ENCODE measurements around the gene LDB2.
"Not testable (repeated sequence)": the region's sequence is repeated elsewhere in the genome, so short reads cannot be mapped to it uniquely, and the experiment has no call there.

Gene LDB2

DNA sequence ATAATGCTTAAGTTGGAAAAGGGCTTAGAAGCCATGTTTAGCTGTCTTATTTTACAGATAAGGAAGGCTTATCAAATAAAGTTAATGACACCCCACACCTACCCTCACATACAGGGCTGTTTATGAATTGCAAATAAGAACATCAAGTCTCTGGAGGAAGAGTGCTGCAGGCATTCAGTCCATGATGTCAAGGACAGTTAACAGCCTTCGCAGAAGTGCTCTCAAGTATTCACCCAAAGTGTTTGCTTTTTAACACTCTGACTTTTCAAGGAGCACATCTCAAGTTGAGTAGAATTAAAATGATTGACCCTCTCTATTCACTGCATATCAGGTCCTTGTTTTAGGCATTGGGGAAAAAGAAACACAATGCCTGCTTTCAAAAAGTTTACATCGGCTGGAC lies 328.7 kb downstream of the LDB2 start:
- no peak overlapping the region for H3K27ac ChIP-seq (ENCODE audit: low read length)
- no peaks in the 10 kb centered on the region for H3K79me2 ChIP-seq (ENCODE audit: low read length)
- DNase-seq: no peak
- H3K4me2 ChIP-seq (ENCODE audit: low read depth, low read length): no peak overlapping the region
- no peaks in the 10 kb centered on the region for H3K9me3 ChIP-seq (replicated peaks; ENCODE audit: insufficient read depth, low read length)
- H3K36me3 ChIP-seq (replicated peaks; ENCODE audit: insufficient read depth, low read length): no peaks in the 10 kb centered on the region
- no peaks in the 10 kb centered on the region for H3K27me3 ChIP-seq (replicated peaks; ENCODE audit: insufficient read depth, low read length)
- H3F3A ChIP-seq (ENCODE audit: insufficient read depth, low read length): no peaks in the 10 kb centered on the region
- no peak overlapping the region for H3K9ac ChIP-seq (ENCODE audit: low read length)
- H2AFZ ChIP-seq (ENCODE audit: low read length): no peak overlapping the region
- no peaks in the 10 kb centered on the region for H4K20me1 ChIP-seq (ENCODE audit: insufficient read depth, low read length)
- no peaks in the 10 kb centered on the region for H3K4me1 ChIP-seq (ENCODE audit: low read length)
- no peaks in the 10 kb centered on the region for H3K9me2 ChIP-seq (replicated peaks; ENCODE audit: insufficient read depth, low read length)
- H3K4me3 ChIP-seq (ENCODE audit: low read length): no peak overlapping the region
- TF ChIP-seq, protein P1, sequence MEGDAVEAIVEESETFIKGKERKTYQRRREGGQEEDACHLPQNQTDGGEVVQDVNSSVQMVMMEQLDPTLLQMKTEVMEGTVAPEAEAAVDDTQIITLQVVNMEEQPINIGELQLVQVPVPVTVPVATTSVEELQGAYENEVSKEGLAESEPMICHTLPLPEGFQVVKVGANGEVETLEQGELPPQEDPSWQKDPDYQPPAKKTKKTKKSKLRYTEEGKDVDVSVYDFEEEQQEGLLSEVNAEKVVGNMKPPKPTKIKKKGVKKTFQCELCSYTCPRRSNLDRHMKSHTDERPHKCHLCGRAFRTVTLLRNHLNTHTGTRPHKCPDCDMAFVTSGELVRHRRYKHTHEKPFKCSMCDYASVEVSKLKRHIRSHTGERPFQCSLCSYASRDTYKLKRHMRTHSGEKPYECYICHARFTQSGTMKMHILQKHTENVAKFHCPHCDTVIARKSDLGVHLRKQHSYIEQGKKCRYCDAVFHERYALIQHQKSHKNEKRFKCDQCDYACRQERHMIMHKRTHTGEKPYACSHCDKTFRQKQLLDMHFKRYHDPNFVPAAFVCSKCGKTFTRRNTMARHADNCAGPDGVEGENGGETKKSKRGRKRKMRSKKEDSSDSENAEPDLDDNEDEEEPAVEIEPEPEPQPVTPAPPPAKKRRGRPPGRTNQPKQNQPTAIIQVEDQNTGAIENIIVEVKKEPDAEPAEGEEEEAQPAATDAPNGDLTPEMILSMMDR (IDR thresholded peaks at IDR 0.05; ENCODE audit: low read length): no peak
- TF ChIP-seq EZH2 (optimal IDR thresholded peaks at IDR 0.05; ENCODE audit: low read depth, low read length) (no peak), EZH2phosphoT487 (IDR thresholded peaks at IDR 0.05; ENCODE audit: low read length) (no peak)

DNA sequence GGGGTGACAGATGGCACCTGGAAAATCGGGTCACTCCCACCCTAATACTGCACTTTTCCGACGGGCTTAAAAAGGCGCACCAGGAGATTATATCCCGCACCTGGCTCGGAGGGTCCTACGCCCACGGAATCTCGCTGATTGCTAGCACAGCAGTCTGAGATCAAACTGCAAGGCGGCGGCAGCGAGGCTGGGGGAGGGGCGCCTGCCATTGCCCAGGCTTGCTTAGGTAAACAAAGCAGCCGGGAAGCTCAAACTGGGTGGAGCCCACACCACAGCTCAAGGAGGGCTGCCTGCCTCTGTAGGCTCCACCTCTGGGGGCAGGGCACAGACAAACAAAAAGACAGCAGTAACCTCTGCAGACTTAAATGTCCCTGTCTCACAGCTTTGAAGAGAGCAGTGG lies 341.1 kb downstream of the LDB2 start:
- not testable (repeated sequence) for H3K27me3 ChIP-seq (replicated peaks; ENCODE audit: insufficient read depth, low read length); H3K4me1 ChIP-seq (ENCODE audit: low read length); H2AFZ ChIP-seq (ENCODE audit: low read length); H3K9me2 ChIP-seq (replicated peaks; ENCODE audit: insufficient read depth, low read length); H3K4me2 ChIP-seq (ENCODE audit: low read depth, low read length); H3K4me3 ChIP-seq (ENCODE audit: low read length); H3K36me3 ChIP-seq (replicated peaks; ENCODE audit: insufficient read depth, low read length); H4K20me1 ChIP-seq (ENCODE audit: insufficient read depth, low read length); H3F3A ChIP-seq (ENCODE audit: insufficient read depth, low read length); H3K9me3 ChIP-seq (replicated peaks; ENCODE audit: insufficient read depth, low read length); H3K9ac ChIP-seq (ENCODE audit: low read length); H3K79me2 ChIP-seq (ENCODE audit: low read length); H3K27ac ChIP-seq (ENCODE audit: low read length); DNase-seq

DNA sequence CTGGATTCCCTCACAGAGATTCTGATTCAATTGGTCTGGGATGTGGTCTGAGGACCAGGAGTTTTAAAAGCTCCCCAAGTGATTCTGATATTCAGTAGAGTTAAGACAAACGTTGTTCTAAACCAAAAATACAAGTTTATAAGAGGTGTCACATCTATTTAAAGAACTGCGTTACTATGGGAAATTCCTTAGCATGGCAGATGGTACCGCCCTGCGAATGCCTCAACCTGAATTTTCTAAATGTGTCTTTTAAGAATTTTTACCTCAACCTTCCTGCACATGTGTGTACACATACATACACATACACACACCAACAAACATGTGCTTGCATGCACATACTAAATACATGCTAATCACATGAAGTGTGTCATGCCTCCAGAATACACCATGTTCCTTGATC lies 343.3 kb downstream of the LDB2 start:
- Histone ChIP-seq H3K9ac (ENCODE audit: low read length) (no peak overlapping the region), H3K9me3 (replicated peaks; ENCODE audit: insufficient read depth, low read length) (no peaks in the 10 kb centered on the region), H3K4me1 (ENCODE audit: low read length) (no peaks in the 10 kb centered on the region), H4K20me1 (ENCODE audit: insufficient read depth, low read length) (no peaks in the 10 kb centered on the region), H3K4me3 (ENCODE audit: low read length) (no peak overlapping the region), H3K4me2 (ENCODE audit: low read depth, low read length) (no peak overlapping the region), H3K27me3 (replicated peaks; ENCODE audit: insufficient read depth, low read length) (no peaks in the 10 kb centered on the region), H2AFZ (ENCODE audit: low read length) (no peak overlapping the region), H3F3A (ENCODE audit: insufficient read depth, low read length) (no peaks in the 10 kb centered on the region), H3K27ac (ENCODE audit: low read length) (no peak overlapping the region), H3K79me2 (ENCODE audit: low read length) (no peaks in the 10 kb centered on the region), H3K9me2 (replicated peaks; ENCODE audit: insufficient read depth, low read length) (no peaks in the 10 kb centered on the region), H3K36me3 (replicated peaks; ENCODE audit: insufficient read depth, low read length) (no peaks in the 10 kb centered on the region)
- no peak for TF ChIP-seq EZH2phosphoT487 (IDR thresholded peaks at IDR 0.05; ENCODE audit: low read length)
- TF ChIP-seq, protein P1 (IDR thresholded peaks at IDR 0.05; ENCODE audit: low read length): no peak
- TF ChIP-seq EZH2 (optimal IDR thresholded peaks at IDR 0.05; ENCODE audit: low read depth, low read length): no peak
- DNase-seq: no peak

DNA sequence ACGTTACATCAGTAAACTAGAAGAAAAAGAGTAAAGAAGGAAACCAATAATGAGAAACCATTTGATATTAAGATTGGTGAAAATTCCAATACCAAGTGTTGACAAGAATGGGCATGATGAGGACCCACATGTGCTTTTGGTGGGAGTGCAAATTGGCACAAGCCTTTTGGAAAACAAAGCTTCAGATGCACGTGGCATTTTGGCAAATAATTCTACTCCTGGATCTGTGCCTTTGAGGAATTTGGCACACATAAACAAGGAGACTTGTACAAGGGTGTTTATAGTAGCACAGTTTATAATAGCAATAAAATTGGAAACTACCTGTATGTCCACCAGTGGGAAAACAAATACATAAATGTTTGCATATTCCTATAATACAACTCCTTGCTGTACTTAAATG lies 347.9 kb downstream of the LDB2 start:
- H3K4me3 ChIP-seq (ENCODE audit: low read length): no peak overlapping the region
- H4K20me1 ChIP-seq (ENCODE audit: insufficient read depth, low read length): no peaks in the 10 kb centered on the region
- H2AFZ ChIP-seq (ENCODE audit: low read length): no peak overlapping the region
- no peaks in the 10 kb centered on the region for H3K9me2 ChIP-seq (replicated peaks; ENCODE audit: insufficient read depth, low read length)
- no peaks in the 10 kb centered on the region for H3K79me2 ChIP-seq (ENCODE audit: low read length)
- H3K4me2 ChIP-seq (ENCODE audit: low read depth, low read length): no peak overlapping the region
- no peak overlapping the region for H3K27ac ChIP-seq (ENCODE audit: low read length)
- TF ChIP-seq EZH2 (optimal IDR thresholded peaks at IDR 0.05; ENCODE audit: low read depth, low read length) (no peak), EZH2phosphoT487 (IDR thresholded peaks at IDR 0.05; ENCODE audit: low read length) (no peak)
- TF ChIP-seq, protein P1 (IDR thresholded peaks at IDR 0.05; ENCODE audit: low read length): no peak
- no peaks in the 10 kb centered on the region for H3K9me3 ChIP-seq (replicated peaks; ENCODE audit: insufficient read depth, low read length)
- no peak overlapping the region for H3K9ac ChIP-seq (ENCODE audit: low read length)
- H3F3A ChIP-seq (ENCODE audit: insufficient read depth, low read length): no peaks in the 10 kb centered on the region
- H3K36me3 ChIP-seq (replicated peaks; ENCODE audit: insufficient read depth, low read length): no peaks in the 10 kb centered on the region
- no peak for DNase-seq
- H3K4me1 ChIP-seq (ENCODE audit: low read length): no peaks in the 10 kb centered on the region
- no peaks in the 10 kb centered on the region for H3K27me3 ChIP-seq (replicated peaks; ENCODE audit: insufficient read depth, low read length)

Data from MM.1S (cell line).